ENCODE measurements around the gene TARP.
"Not testable (repeated sequence)": the region's sequence is repeated elsewhere in the genome, so short reads cannot be mapped to it uniquely, and the experiment has no call there.

The TARP gene

GRCh38 chr7:38235606-38236005, 37.8 kb downstream of the TARP start:
- POLR2A ChIA-PET (ENCODE audit: unreplicated experiment): no interaction called here
- Histone ChIP-seq H3K36me3 (ENCODE audit: low read depth) (no peaks in the 10 kb centered on the region), H3K9me2 (ENCODE audit: insufficient read depth) (no peaks in the 10 kb centered on the region), H3K4me1 (replicated peaks; ENCODE audit: insufficient read depth) (no peaks in the 10 kb centered on the region), H3F3A (ENCODE audit: insufficient read depth, low read depth) (no peaks in the 10 kb centered on the region), H3K4me3 (no peak overlapping the region), H2AFZ (no peak overlapping the region), H3K4me2 (no peak overlapping the region), H3K27me3 (ENCODE audit: insufficient read depth, low read depth) (peaks cover 42% of the 10 kb centered on the region), H4K20me1 (ENCODE audit: insufficient read depth) (no peaks in the 10 kb centered on the region), H3K27ac (no peak overlapping the region), H3K9me3 (ENCODE audit: insufficient read depth, low read depth) (no peaks in the 10 kb centered on the region), H3K79me2 (ENCODE audit: low read depth) (no peaks in the 10 kb centered on the region)
- no peak for DNase-seq
- no peak for TF ChIP-seq EZH2 (IDR thresholded peaks at IDR 0.05; ENCODE audit: low read depth)
- no peak for TF ChIP-seq CTCF (conservative IDR thresholded peaks at IDR 0.05)
- CTCF ChIA-PET: no interaction called here
- intact Hi-C loops (cut with micrococcal nuclease; ENCODE audit: unreplicated experiment): no loop called here
- BruUV-seq (replicated peaks): no TSS peak

- DNase-seq; POLR2A ChIA-PET (ENCODE audit: unreplicated experiment); H3K4me3 ChIP-seq; H3K4me2 ChIP-seq; H3F3A ChIP-seq (ENCODE audit: insufficient read depth, low read depth); H4K20me1 ChIP-seq (ENCODE audit: insufficient read depth); H3K4me1 ChIP-seq (replicated peaks; ENCODE audit: insufficient read depth); CTCF ChIA-PET; intact Hi-C loops (cut with micrococcal nuclease; ENCODE audit: unreplicated experiment); H3K79me2 ChIP-seq (ENCODE audit: low read depth); H3K9me3 ChIP-seq (ENCODE audit: insufficient read depth, low read depth); H3K9me2 ChIP-seq (ENCODE audit: insufficient read depth); H2AFZ ChIP-seq; H3K27ac ChIP-seq; BruUV-seq (replicated peaks); H3K36me3 ChIP-seq (ENCODE audit: low read depth): not testable (repeated sequence)
- peaks cover 39% of the 10 kb centered on the region for H3K27me3 ChIP-seq (ENCODE audit: insufficient read depth, low read depth)
Observed at GRCh38 chr7:38234759-38235158, 38.7 kb downstream of the TARP start.

GRCh38 chr7:38232502-38233366, 40.7 kb downstream of the TARP start:
- H3K27me3 ChIP-seq (ENCODE audit: insufficient read depth, low read depth): peaks cover 27% of the 10 kb centered on the region; the same call in 1 of the 2 replicates
- ChIA-PET POLR2A (ENCODE audit: unreplicated experiment) (no interaction called here), CTCF (interaction anchor here (0.5 kb wide), 1 partner anchor 1049 kb away, joined by 5 read pairs; no protein-coding TSS in a partner anchor)
- H3K36me3 ChIP-seq (ENCODE audit: low read depth): 0 out of 2 replicates have a peak, but pooled peaks cover 5% of the 10 kb centered on the region
- H3K4me2 ChIP-seq: no peak overlapping the region
- no peak overlapping the region for H2AFZ ChIP-seq
- no peaks in the 10 kb centered on the region for H3K9me3 ChIP-seq (ENCODE audit: insufficient read depth, low read depth)
- H3K27ac ChIP-seq: no peak overlapping the region
- TSS peak; percentile 25 for BruUV-seq (replicated peaks)
- H3F3A ChIP-seq (ENCODE audit: insufficient read depth, low read depth): no peaks in the 10 kb centered on the region
- no peaks in the 10 kb centered on the region for H3K4me1 ChIP-seq (replicated peaks; ENCODE audit: insufficient read depth)
- no peak for DNase-seq
- intact Hi-C loops (cut with micrococcal nuclease; ENCODE audit: unreplicated experiment): no loop called here
- no peaks in the 10 kb centered on the region for H3K79me2 ChIP-seq (ENCODE audit: low read depth)
- H3K4me3 ChIP-seq: no peak overlapping the region
- no peaks in the 10 kb centered on the region for H3K9me2 ChIP-seq (ENCODE audit: insufficient read depth)
- TF ChIP-seq CTCF (conservative IDR thresholded peaks at IDR 0.05): no peak
- no peak for TF ChIP-seq EZH2 (IDR thresholded peaks at IDR 0.05; ENCODE audit: low read depth)
- no peaks in the 10 kb centered on the region for H4K20me1 ChIP-seq (ENCODE audit: insufficient read depth)
